Adipocyte (in vitro differentiated cells): ENCODE data around the gene PGM1.

ENCODE experiments used
- DNase-seq: peaks from one replicate; pipeline ENCODE4 v3.0.0-alpha.2; 2015; ENCODE audit warnings: low read depth
- H3K27me3 ChIP-seq: replicated peaks from 2 replicates; pipeline ENCODE4 v1.7.0; 2013; ENCODE audit warnings: mild to moderate bottlenecking, low read length, moderate library complexity; ENCODE audit not compliant: control insufficient read depth, insufficient read depth
- H3K36me3 ChIP-seq: 2 replicates; pipeline ENCODE4 v1.7.0; 2013; ENCODE audit warnings: low read length, mild to moderate bottlenecking, moderate library complexity; ENCODE audit not compliant: control insufficient read depth, insufficient read depth, severe bottlenecking
- H3K4me1 ChIP-seq: 2 replicates; pipeline ENCODE4 v1.7.0; 2013; ENCODE audit warnings: mild to moderate bottlenecking, low read length, moderate library complexity; ENCODE audit not compliant: control insufficient read depth, insufficient read depth
- H3K4me3 ChIP-seq: 2 replicates; pipeline ENCODE4 v1.7.0; 2013; ENCODE audit warnings: mild to moderate bottlenecking, low read length, moderate library complexity
- H3K9ac ChIP-seq: 2 replicates; pipeline ENCODE4 v1.7.0; 2013; ENCODE audit warnings: mild to moderate bottlenecking, low read length, moderate library complexity
- H3K9me3 ChIP-seq: 2 replicates; pipeline ENCODE4 v1.7.0; 2013; ENCODE audit warnings: mild to moderate bottlenecking, low read length, moderate library complexity; ENCODE audit not compliant: control insufficient read depth

Gene PGM1

GRCh38 chr1:63593303-63593885, at the start of gene PGM1:
Gene PGM1, plus strand, starts transcription at chr1:63593411. Its CDS starts 78 bp downstream, at chr1:63593489.
- Histone ChIP-seq H3K4me3 (peak within 1 kb of the TSS; percentile 98), H3K27me3 (no peaks in the 10 kb centered on the region), H3K9ac (peak within 1 kb of the TSS; percentile 99), H3K9me3 (no peaks in the 10 kb centered on the region), H3K36me3 (peaks cover 1% of the 10 kb centered on the region), H3K4me1 (peaks cover 50% of the 10 kb centered on the region)
- DNase-seq: peak; percentile 89

GRCh38 chr1:63545780-63546179, 47.4 kb upstream of the PGM1 start:
- no peaks in the 10 kb centered on the region for H3K27me3 ChIP-seq
- peak; percentile 49 for DNase-seq
- no peak overlapping the region for H3K9ac ChIP-seq
- no peaks in the 10 kb centered on the region for H3K9me3 ChIP-seq
- H3K4me3 ChIP-seq: no peak overlapping the region
- no peaks in the 10 kb centered on the region for H3K36me3 ChIP-seq
- H3K4me1 ChIP-seq: peaks cover 17% of the 10 kb centered on the region

- Histone ChIP-seq H3K9ac (peak overlapping the region; percentile 69), H3K27me3 (no peaks in the 10 kb centered on the region), H3K36me3 (no peaks in the 10 kb centered on the region), H3K9me3 (no peaks in the 10 kb centered on the region), H3K4me3 (peak overlapping the region; percentile 27), H3K4me1 (peaks cover 17% of the 10 kb centered on the region)
- DNase-seq: peak; percentile 2
Measured at GRCh38 chr1:63547621-63548294, 45.5 kb upstream of the PGM1 start.

- Histone ChIP-seq H3K4me1 (peaks cover 17% of the 10 kb centered on the region), H3K4me3 (peak overlapping the region; percentile 27), H3K9me3 (no peaks in the 10 kb centered on the region), H3K27me3 (no peaks in the 10 kb centered on the region), H3K36me3 (no peaks in the 10 kb centered on the region), H3K9ac (peak overlapping the region; percentile 69)
- no peak for DNase-seq
Measured at GRCh38 chr1:63548303-63548702, 44.9 kb upstream of the PGM1 start.

GRCh38 chr1:63548877-63549276, 44.3 kb upstream of the PGM1 start:
- H3K9me3 ChIP-seq: no peaks in the 10 kb centered on the region
- H3K36me3 ChIP-seq: no peaks in the 10 kb centered on the region
- DNase-seq: no peak
- no peaks in the 10 kb centered on the region for H3K27me3 ChIP-seq
- peaks cover 17% of the 10 kb centered on the region for H3K4me1 ChIP-seq
- H3K9ac ChIP-seq: no peak overlapping the region
- H3K4me3 ChIP-seq: no peak overlapping the region

GRCh38 chr1:63555480-63555879, 37.7 kb upstream of the PGM1 start:
- Histone ChIP-seq H3K9ac (no peak overlapping the region), H3K9me3 (no peaks in the 10 kb centered on the region), H3K4me3 (no peak overlapping the region), H3K36me3 (no peaks in the 10 kb centered on the region), H3K4me1 (peaks cover 2% of the 10 kb centered on the region), H3K27me3 (no peaks in the 10 kb centered on the region)
- no peak for DNase-seq

- Histone ChIP-seq H3K9me3 (no peaks in the 10 kb centered on the region), H3K4me3 (no peak overlapping the region), H3K36me3 (no peaks in the 10 kb centered on the region), H3K27me3 (no peaks in the 10 kb centered on the region), H3K4me1 (peaks cover 2% of the 10 kb centered on the region), H3K9ac (no peak overlapping the region)
- DNase-seq: peak; percentile 81
Measured at GRCh38 chr1:63557365-63557987, 35.7 kb upstream of the PGM1 start.

GRCh38 chr1:63559357-63559756, 33.9 kb upstream of the PGM1 start:
- no peak for DNase-seq
- Histone ChIP-seq H3K4me1 (peaks cover 2% of the 10 kb centered on the region), H3K9me3 (no peaks in the 10 kb centered on the region), H3K27me3 (no peaks in the 10 kb centered on the region), H3K9ac (no peak overlapping the region), H3K4me3 (no peak overlapping the region), H3K36me3 (no peaks in the 10 kb centered on the region)

GRCh38 chr1:63563745-63564144, 29.5 kb upstream of the PGM1 start:
- no peak for DNase-seq
- Histone ChIP-seq H3K9ac (no peak overlapping the region), H3K4me3 (no peak overlapping the region), H3K4me1 (no peaks in the 10 kb centered on the region), H3K9me3 (no peaks in the 10 kb centered on the region), H3K36me3 (no peaks in the 10 kb centered on the region), H3K27me3 (no peaks in the 10 kb centered on the region)

GRCh38 chr1:63569068-63569467, 24.1 kb upstream of the PGM1 start:
- no peak overlapping the region for H3K4me3 ChIP-seq
- H3K9ac ChIP-seq: no peak overlapping the region
- no peak for DNase-seq
- H3K9me3 ChIP-seq: no peaks in the 10 kb centered on the region
- H3K4me1 ChIP-seq: no peaks in the 10 kb centered on the region
- H3K36me3 ChIP-seq: no peaks in the 10 kb centered on the region
- no peaks in the 10 kb centered on the region for H3K27me3 ChIP-seq

GRCh38 chr1:63569640-63570316, 23.4 kb upstream of the PGM1 start:
- H3K4me1 ChIP-seq: no peaks in the 10 kb centered on the region
- H3K27me3 ChIP-seq: no peaks in the 10 kb centered on the region
- no peak for DNase-seq
- H3K9ac ChIP-seq: no peak overlapping the region
- H3K4me3 ChIP-seq: no peak overlapping the region
- H3K36me3 ChIP-seq: no peaks in the 10 kb centered on the region
- no peaks in the 10 kb centered on the region for H3K9me3 ChIP-seq
